Glutamatergic neuron (in vitro differentiated cells): Measurements from ENCODE around the gene PGF. TPM values are rescaled to one million over a fixed set of nuclear protein-coding genes. Genes with fewer than 3 reads are reported as not detected.

Source experiments
- DNase-seq: peaks from one replicate; pipeline ENCODE4 v3.0.0; 2022
- H3K27ac Mint-ChIP-seq: one replicate; pipeline ENCODE4 v1.8.0; 2020; ENCODE audit warnings: mild to moderate bottlenecking, mixed read lengths, inconsistent platforms; ENCODE audit not compliant: unreplicated experiment
- H3K27me3 Mint-ChIP-seq: one replicate; pipeline ENCODE4 v1.8.0; 2020; ENCODE audit warnings: mild to moderate bottlenecking, moderate library complexity, mixed read lengths, inconsistent platforms; ENCODE audit not compliant: unreplicated experiment
- H3K36me3 Mint-ChIP-seq: one replicate; pipeline ENCODE4 v1.8.0; 2020; ENCODE audit warnings: mild to moderate bottlenecking, mixed read lengths, inconsistent platforms; ENCODE audit not compliant: unreplicated experiment
- H3K4me1 Mint-ChIP-seq: one replicate; pipeline ENCODE4 v1.8.0; 2020; ENCODE audit warnings: mild to moderate bottlenecking, low read depth, mixed read lengths, inconsistent platforms; ENCODE audit not compliant: unreplicated experiment
- H3K4me3 Mint-ChIP-seq: one replicate; pipeline ENCODE4 v1.8.0; 2020; ENCODE audit warnings: mild to moderate bottlenecking, mixed read lengths, inconsistent platforms; ENCODE audit not compliant: unreplicated experiment
- H3K9me3 Mint-ChIP-seq: one replicate; pipeline ENCODE4 v1.8.0; 2020; ENCODE audit warnings: mild to moderate bottlenecking, moderate library complexity, mixed read lengths, inconsistent platforms; ENCODE audit not compliant: unreplicated experiment
- CTCF ChIP-seq: fragments of 200-600 bp; sonication (generic); IDR thresholded peaks from one replicate; pipeline ENCODE4 v1.5.0; 2021; ENCODE audit not compliant: partially characterized antibody, unreplicated experiment
- total RNA-seq: library from RNA; stranded (reverse); fragmentation: NEBNext Ultra II Directional; extraction: Animal tissue kit (Norgen Biotek cat#: 25700); gene quantifications from one replicate; pipeline ENCODE4 v1.2.1, GENCODE V29; 2021; ENCODE audit not compliant: unreplicated experiment

Gene PGF
- total RNA-seq, 1 donor from 2014 or later = 7.9 TPM

DNA sequence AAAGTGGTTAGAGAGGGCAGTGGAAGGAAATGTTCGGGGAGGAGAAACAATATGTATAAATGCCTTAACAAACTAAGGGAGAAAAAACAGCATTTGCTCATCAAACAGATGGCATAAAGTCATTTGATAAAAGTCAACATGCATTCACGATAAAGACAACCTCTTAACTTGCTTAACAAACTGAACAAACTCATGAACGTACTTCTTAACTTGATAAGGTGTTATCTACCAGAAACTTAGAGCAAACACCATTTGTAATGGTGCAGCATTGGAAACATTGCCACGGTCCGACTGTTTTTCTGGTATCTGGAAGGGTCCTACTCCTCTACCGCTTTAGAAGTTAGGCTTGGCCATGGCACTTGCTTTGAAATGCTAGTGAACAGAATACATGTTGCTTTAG, 28.2 kb downstream of the PGF start:
- Mint-ChIP-seq H3K4me3 (no peak overlapping the region), H3K27me3 (peaks cover 13% of the 10 kb centered on the region), H3K27ac (no peak overlapping the region), H3K36me3 (peaks cover 2% of the 10 kb centered on the region), H3K9me3 (peaks cover 5% of the 10 kb centered on the region), H3K4me1 (peaks cover 6% of the 10 kb centered on the region)
- TF ChIP-seq CTCF = no peak
- no peak for DNase-seq

- H3K4me3 Mint-ChIP-seq = peak overlapping the region; percentile 10
- peaks cover 18% of the 10 kb centered on the region for H3K27me3 Mint-ChIP-seq
- peaks cover 5% of the 10 kb centered on the region for H3K9me3 Mint-ChIP-seq
- H3K36me3 Mint-ChIP-seq = peaks cover 7% of the 10 kb centered on the region
- H3K27ac Mint-ChIP-seq = peak overlapping the region; percentile 56
- DNase-seq = no peak
- H3K4me1 Mint-ChIP-seq = peaks cover 19% of the 10 kb centered on the region
- TF ChIP-seq CTCF = no peak
These were observed 31.3 kb downstream of the PGF start for GRCh38 chr14:74924061-74924460.

DNA sequence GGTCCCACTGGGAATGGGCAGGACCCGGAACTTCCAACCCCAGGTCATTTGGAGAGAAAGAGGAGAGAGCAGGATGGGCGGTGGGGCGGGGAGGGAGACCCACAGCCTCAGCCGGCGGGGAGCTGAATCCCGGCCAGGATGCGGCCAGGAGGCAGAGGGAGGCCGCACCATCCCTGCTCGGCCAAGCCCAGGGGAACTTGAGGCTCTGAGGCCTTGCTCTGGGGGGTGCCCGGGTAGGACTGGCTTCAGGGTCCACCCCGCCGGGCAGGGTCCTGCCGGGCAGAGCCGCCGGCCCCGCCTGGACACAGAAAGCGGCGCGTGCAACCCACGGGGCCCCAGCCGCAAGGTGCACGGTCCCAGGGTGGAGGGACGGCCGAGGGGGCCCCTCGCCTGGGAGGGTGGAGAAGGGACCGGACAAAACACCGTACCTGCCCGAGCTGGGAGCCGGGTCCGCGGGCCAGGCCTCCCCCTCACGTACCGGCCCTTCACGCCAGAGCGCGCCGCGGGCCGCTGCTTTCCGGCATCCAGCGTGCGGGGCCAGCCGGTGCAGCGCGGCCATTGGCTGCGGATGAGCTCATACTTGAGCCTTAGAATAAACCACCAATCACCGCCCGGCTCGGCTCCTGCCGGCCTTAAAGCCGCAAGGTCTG, 32.5 kb downstream of the PGF start, which contains the start of gene RPS6KL1:
TSS of gene RPS6KL1 (minus strand) at position 509 of the 650 bp plus-strand sequence. CDS start 1,719 bp downstream, outside the sequence.
- Mint-ChIP-seq H3K4me1 (peaks cover 23% of the 10 kb centered on the region), H3K4me3 (peak within 1 kb of the TSS; percentile 97), H3K9me3 (peaks cover 5% of the 10 kb centered on the region), H3K27me3 (peaks cover 18% of the 10 kb centered on the region), H3K36me3 (peaks cover 8% of the 10 kb centered on the region), H3K27ac (peak within 1 kb of the TSS; percentile 97)
- DNase-seq = peak; percentile 94
- no peak for TF ChIP-seq CTCF

GRCh38 chr14:74921987-74922751, 33.2 kb downstream of the PGF start:
- Mint-ChIP-seq H3K36me3 (peaks cover 8% of the 10 kb centered on the region), H3K4me1 (peaks cover 28% of the 10 kb centered on the region), H3K4me3 (peak overlapping the region; percentile 97), H3K27me3 (peaks cover 23% of the 10 kb centered on the region), H3K27ac (peak overlapping the region; percentile 97), H3K9me3 (peaks cover 9% of the 10 kb centered on the region)
- no peak for TF ChIP-seq CTCF
- DNase-seq = no peak
